Liver (tissue), 9 donors: Measurements from ENCODE around the gene SYNDIG1. TPM values are rescaled to one million over a fixed set of nuclear protein-coding genes. Genes with fewer than 3 reads are reported as not detected.

Experiments
- DNase-seq: peaks from one replicate; pipeline ENCODE4 v3.0.0-alpha.2; 2017; ENCODE audit warnings: low spot score
- H3K27ac ChIP-seq, 2 donors: one replicate each; pipeline ENCODE4 v1.7.0; 2013; ENCODE audit warnings: inconsistent platforms in 2 of 2, low read length in 2 of 2, control low read depth in 1 of 2, low read depth in 1 of 2, mild to moderate bottlenecking in 1 of 2
- H3K27me3 ChIP-seq, 4 donors: one replicate each; pipeline versions ENCODE4 v1.6.1 to v1.7.0; 2013; ENCODE audit warnings: low read length in 3 of 4, inconsistent platforms in 1 of 4, mild to moderate bottlenecking in 1 of 4, moderate library complexity in 1 of 4; ENCODE audit not compliant: control insufficient read depth in 4 of 4, insufficient read depth in 4 of 4
- H3K36me3 ChIP-seq, 4 donors: one replicate each; pipeline versions ENCODE4 v1.6.1 to v1.7.0; 2013; ENCODE audit warnings: low read length in 3 of 4, mild to moderate bottlenecking in 3 of 4, low read depth in 1 of 4, moderate library complexity in 1 of 4; ENCODE audit not compliant: control insufficient read depth in 4 of 4, insufficient read depth in 3 of 4
- H3K4me1 ChIP-seq, 4 donors: one replicate each; pipeline versions ENCODE4 v1.6.1 to v1.7.0; 2013; ENCODE audit warnings: low read length in 3 of 4, mild to moderate bottlenecking in 3 of 4, moderate library complexity in 1 of 4; ENCODE audit not compliant: control insufficient read depth in 4 of 4, insufficient read depth in 4 of 4
- H3K4me3 ChIP-seq, 3 donors: one replicate each; pipeline versions ENCODE4 v1.6.1 to v1.7.0; 2013; ENCODE audit warnings: low read length in 3 of 3, control low read depth in 1 of 3, low read depth in 1 of 3, mild to moderate bottlenecking in 1 of 3
- H3K9ac ChIP-seq, 2 donors: one replicate each; pipeline ENCODE4 v1.7.0; 2013; ENCODE audit warnings: low read length in 2 of 2, mild to moderate bottlenecking in 2 of 2, moderate library complexity in 2 of 2, control low read depth in 1 of 2, low read depth in 1 of 2
- H3K9me3 ChIP-seq, 4 donors: one replicate each; pipeline versions ENCODE4 v1.6.1 to v1.7.0; 2013; ENCODE audit warnings: low read length in 3 of 4; ENCODE audit not compliant: control insufficient read depth in 4 of 4
- EGR1 ChIP-seq, 2 donors: IDR thresholded peaks; 2 replicates each; pipeline ENCODE4 v1.6.1; 2016 to 2018; ENCODE audit warnings: antibody characterized with exemption in 2 of 2, low read depth in 2 of 2
- FOXA1 ChIP-seq: IDR thresholded peaks from 2 replicates; pipeline ENCODE4 v1.6.1; 2016; ENCODE audit warnings: antibody characterized with exemption
- FOXA2 ChIP-seq: IDR thresholded peaks from 2 replicates; pipeline ENCODE4 v1.6.1; 2016; ENCODE audit warnings: antibody characterized with exemption
- GABPA ChIP-seq, 2 donors: IDR thresholded peaks in 1 of 2; conservative IDR thresholded peaks in 1 of 2; 2 replicates each; pipeline ENCODE4 v1.6.1; 2016; ENCODE audit warnings: antibody characterized with exemption in 2 of 2, mild to moderate bottlenecking in 1 of 2, moderate library complexity in 1 of 2
- HNF4A ChIP-seq, 2 donors: conservative IDR thresholded peaks; 2 replicates each; pipeline ENCODE4 v1.6.1; 2016; ENCODE audit warnings: antibody characterized with exemption in 2 of 2, mild to moderate bottlenecking in 2 of 2
- HNF4G ChIP-seq: IDR thresholded peaks from 2 replicates; pipeline ENCODE4 v1.6.1; 2016; ENCODE audit warnings: antibody characterized with exemption
- NR2F2 ChIP-seq: IDR thresholded peaks from 2 replicates; pipeline ENCODE4 v1.6.1; 2016; ENCODE audit warnings: antibody characterized with exemption
- RXRA ChIP-seq, 2 donors: IDR thresholded peaks; 2 replicates each; pipeline ENCODE4 v1.6.1; 2017 to 2018; ENCODE audit warnings: antibody characterized with exemption in 2 of 2, mild to moderate bottlenecking in 1 of 2
- SP1 ChIP-seq: IDR thresholded peaks from 2 replicates; pipeline ENCODE4 v1.6.1; 2018; ENCODE audit warnings: antibody characterized with exemption, mild to moderate bottlenecking
- YY1 ChIP-seq: IDR thresholded peaks from 2 replicates; pipeline ENCODE4 v1.6.1; 2016; ENCODE audit warnings: antibody characterized with exemption, mild to moderate bottlenecking
- WGBS: extraction: QIAGEN DNeasy Blood & Tissue Kit; methylation state at CpG from one replicate; pipeline ENCODE4 v1.1.7; 2013; 5-methylcytosine and 5-hydroxymethylcytosine counted together
- polyA plus RNA-seq, 2 donors: library from polyadenylated mRNA; stranded (reverse) in 1 of 2; unstranded in 1 of 2; fragments of 200-250 nt in 1 of 2; fragments of >200 nt in 1 of 2; fragmentation: Nextera tagmentation in 1 of 2; extraction: Ambion mirVana in 1 of 2; gene quantifications; one replicate each; pipeline versions ENCODE4 v1.2.1 to v1.2.3, GENCODE V29; 2013 to 2015
- total RNA-seq, 2 donors: library from RNA; depleted of rRNA; stranded (reverse); fragments of >200 nt; gene quantifications; one replicate each; pipeline ENCODE4 v1.2.3, GENCODE V29; 2014
- TF ChIP-seq, protein P1 (sequence below): IDR thresholded peaks from 2 replicates; pipeline ENCODE4 v1.6.1; 2016; ENCODE audit warnings: antibody characterized with exemption
- TF ChIP-seq, protein P2 (sequence below): IDR thresholded peaks from 2 replicates; pipeline ENCODE4 v1.6.1; 2016; ENCODE audit warnings: antibody characterized with exemption
- TF ChIP-seq, protein P3 (sequence below): IDR thresholded peaks from 2 replicates; pipeline ENCODE4 v1.6.1; 2016; ENCODE audit warnings: antibody characterized with exemption
- TF ChIP-seq, protein P4 (sequence below): fragments of 150-350 bp; IDR thresholded peaks from 2 replicates; pipeline ENCODE4 v1.5.1; 2017; ENCODE audit warnings: improper control_type of control experiment, low read depth, low read length; ENCODE audit not compliant: missing input control
- donor health status: healthy.
- donor health status: healthy.
- donor health status: healthy.
- donor health status: healthy.
- donor health status: healthy.

SYNDIG1 gene
- total and polyA plus RNA-seq, 4 donors: 0.05 to 0.08 TPM; not detected in 2

DNA sequence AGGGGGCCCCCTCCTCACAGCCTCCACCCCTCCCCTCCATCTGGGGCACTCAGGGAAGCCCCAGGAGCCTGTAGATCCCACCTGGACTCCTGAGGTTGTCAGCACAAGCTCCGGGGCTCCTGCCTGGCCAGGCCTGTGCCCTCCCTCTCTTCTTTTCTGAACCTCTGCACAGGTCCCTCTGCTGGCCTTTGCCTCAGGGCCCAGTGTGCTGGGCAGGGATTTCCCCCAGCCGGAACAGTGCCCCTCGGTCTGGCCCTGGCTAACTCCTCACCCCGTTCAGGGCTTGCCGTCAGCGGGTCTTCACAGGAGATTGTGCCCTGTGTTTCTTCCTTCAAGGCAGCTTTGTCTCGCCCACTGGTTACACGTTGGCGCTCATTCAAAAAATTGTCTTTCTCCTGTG, 64.9 kb downstream of the SYNDIG1 start:
- Histone ChIP-seq H3K27me3 (no peaks in the 10 kb centered on the region), H3K27ac (no peak overlapping the region), H3K36me3 (no peaks in the 10 kb centered on the region), H3K4me1 (no peaks in the 10 kb centered on the region), H3K9me3 (peaks cover 0 to 5% (median 0%) of the 10 kb centered on the region in 4 donors), H3K9ac (no peak overlapping the region), H3K4me3 (no peak overlapping the region)
- TF ChIP-seq HNF4A (conservative IDR thresholded peaks at IDR 0.05): no peak
- TF ChIP-seq, protein P1, sequence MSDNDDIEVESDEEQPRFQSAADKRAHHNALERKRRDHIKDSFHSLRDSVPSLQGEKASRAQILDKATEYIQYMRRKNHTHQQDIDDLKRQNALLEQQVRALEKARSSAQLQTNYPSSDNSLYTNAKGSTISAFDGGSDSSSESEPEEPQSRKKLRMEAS: no peak
- TF ChIP-seq, protein P2, sequence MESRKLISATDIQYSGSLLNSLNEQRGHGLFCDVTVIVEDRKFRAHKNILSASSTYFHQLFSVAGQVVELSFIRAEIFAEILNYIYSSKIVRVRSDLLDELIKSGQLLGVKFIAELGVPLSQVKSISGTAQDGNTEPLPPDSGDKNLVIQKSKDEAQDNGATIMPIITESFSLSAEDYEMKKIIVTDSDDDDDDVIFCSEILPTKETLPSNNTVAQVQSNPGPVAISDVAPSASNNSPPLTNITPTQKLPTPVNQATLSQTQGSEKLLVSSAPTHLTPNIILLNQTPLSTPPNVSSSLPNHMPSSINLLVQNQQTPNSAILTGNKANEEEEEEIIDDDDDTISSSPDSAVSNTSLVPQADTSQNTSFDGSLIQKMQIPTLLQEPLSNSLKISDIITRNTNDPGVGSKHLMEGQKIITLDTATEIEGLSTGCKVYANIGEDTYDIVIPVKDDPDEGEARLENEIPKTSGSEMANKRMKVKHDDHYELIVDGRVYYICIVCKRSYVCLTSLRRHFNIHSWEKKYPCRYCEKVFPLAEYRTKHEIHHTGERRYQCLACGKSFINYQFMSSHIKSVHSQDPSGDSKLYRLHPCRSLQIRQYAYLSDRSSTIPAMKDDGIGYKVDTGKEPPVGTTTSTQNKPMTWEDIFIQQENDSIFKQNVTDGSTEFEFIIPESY: no peak
- TF ChIP-seq, protein P3, sequence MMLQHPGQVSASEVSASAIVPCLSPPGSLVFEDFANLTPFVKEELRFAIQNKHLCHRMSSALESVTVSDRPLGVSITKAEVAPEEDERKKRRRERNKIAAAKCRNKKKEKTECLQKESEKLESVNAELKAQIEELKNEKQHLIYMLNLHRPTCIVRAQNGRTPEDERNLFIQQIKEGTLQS: no peak
- no peak for TF ChIP-seq NR2F2
- TF ChIP-seq RXRA (IDR thresholded peaks at IDR 0.05): no peak
- no peak for DNase-seq
- WGBS: 79% methylated on average over 9 of the region's 9 CpGs

DNA sequence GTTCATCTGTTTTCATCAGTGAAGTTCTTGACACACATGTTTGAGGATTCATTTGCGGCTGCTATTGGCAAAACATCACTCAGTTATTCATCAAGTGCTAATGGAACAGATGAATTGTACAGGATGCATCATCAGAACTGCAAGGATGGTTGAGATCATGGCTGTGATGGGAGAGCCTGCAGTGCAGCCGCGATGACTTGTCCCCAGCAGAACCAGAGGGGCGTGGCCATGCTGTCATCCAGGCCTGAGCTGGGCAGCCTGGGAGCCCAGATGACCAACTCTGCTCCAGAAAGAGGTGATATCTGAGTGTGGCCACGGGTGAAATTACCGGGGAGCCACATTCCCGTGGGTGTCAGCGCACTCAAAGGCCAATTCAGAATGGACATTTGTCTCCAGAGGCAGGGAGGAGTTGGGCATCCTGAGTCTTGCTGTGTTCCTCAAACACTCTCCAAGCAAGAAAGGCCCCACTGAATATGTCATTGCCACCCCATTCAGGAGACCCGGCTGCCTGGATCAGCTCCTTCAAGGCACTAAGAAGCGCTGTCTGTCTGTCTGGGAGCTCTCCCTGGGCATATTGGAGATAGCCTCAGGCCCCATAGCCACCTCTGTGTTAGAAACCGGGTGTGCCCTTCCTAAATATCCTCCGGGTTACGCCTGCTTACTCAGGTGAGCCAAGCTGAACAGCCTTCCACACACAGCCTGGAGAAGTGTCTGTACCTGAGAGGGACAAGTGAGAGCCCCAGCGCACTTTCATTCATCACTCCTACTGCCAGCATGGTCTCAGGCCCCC, 66.7 kb downstream of the SYNDIG1 start:
- WGBS: 85% methylated on average over 14 of the region's 14 CpGs
- H3K27me3 ChIP-seq: no peaks in the 10 kb centered on the region
- H3K4me3 ChIP-seq: no peak overlapping the region
- no peak overlapping the region for H3K9ac ChIP-seq
- no peak for TF ChIP-seq NR2F2
- TF ChIP-seq EGR1 (IDR thresholded peaks at IDR 0.05; ENCODE audit: low read depth in 2 of 2): no peak
- TF ChIP-seq, protein P1: no peak
- no peak for TF ChIP-seq GABPA (IDR thresholded peaks at IDR 0.05 in 1 of 2, conservative IDR thresholded peaks at IDR 0.05 in 1 of 2)
- TF ChIP-seq, protein P4, sequence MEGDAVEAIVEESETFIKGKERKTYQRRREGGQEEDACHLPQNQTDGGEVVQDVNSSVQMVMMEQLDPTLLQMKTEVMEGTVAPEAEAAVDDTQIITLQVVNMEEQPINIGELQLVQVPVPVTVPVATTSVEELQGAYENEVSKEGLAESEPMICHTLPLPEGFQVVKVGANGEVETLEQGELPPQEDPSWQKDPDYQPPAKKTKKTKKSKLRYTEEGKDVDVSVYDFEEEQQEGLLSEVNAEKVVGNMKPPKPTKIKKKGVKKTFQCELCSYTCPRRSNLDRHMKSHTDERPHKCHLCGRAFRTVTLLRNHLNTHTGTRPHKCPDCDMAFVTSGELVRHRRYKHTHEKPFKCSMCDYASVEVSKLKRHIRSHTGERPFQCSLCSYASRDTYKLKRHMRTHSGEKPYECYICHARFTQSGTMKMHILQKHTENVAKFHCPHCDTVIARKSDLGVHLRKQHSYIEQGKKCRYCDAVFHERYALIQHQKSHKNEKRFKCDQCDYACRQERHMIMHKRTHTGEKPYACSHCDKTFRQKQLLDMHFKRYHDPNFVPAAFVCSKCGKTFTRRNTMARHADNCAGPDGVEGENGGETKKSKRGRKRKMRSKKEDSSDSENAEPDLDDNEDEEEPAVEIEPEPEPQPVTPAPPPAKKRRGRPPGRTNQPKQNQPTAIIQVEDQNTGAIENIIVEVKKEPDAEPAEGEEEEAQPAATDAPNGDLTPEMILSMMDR: no peak
- TF ChIP-seq HNF4G: no peak
- TF ChIP-seq FOXA2: no peak
- no peaks in the 10 kb centered on the region for H3K36me3 ChIP-seq
- H3K9me3 ChIP-seq: peaks cover 0 to 5% (median under 1%) of the 10 kb centered on the region in 4 donors
- H3K4me1 ChIP-seq: no peaks in the 10 kb centered on the region
- DNase-seq: no peak
- H3K27ac ChIP-seq: no peak overlapping the region

DNA sequence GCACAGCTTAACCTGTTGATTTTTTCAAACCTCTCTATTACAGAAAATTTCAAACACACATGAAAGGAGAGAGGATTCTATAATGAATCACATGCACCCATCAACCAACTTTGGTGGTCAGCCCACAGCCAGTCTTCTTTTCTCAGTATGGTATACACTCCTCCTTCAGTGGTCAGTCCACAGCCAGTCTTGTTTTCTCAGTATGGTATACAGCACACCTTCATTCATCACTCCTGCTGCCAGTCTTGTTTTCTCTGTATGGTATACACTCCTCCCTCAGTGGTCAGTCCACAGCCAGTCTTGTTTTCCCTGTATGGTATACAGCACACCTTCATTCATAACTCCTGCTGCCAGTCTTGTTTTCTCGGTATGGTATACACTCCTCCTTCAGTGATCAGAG, 67.8 kb downstream of the SYNDIG1 start:
- no peak overlapping the region for H3K4me3 ChIP-seq
- H3K9me3 ChIP-seq: peaks cover 0 to 5% (median under 1%) of the 10 kb centered on the region in 4 donors
- no peaks in the 10 kb centered on the region for H3K27me3 ChIP-seq
- no peak overlapping the region for H3K9ac ChIP-seq
- H3K4me1 ChIP-seq: no peaks in the 10 kb centered on the region
- H3K27ac ChIP-seq: no peak overlapping the region
- no peak for DNase-seq
- H3K36me3 ChIP-seq: no peaks in the 10 kb centered on the region
- 84% methylated on average over 1 of the region's 1 CpG for WGBS
- TF ChIP-seq YY1 (no peak), GABPA (IDR thresholded peaks at IDR 0.05 in 1 of 2, conservative IDR thresholded peaks at IDR 0.05 in 1 of 2) (no peak), RXRA (IDR thresholded peaks at IDR 0.05) (no peak), SP1 (no peak), HNF4G (no peak), FOXA2 (no peak), NR2F2 (no peak), HNF4A (conservative IDR thresholded peaks at IDR 0.05) (no peak), EGR1 (IDR thresholded peaks at IDR 0.05; ENCODE audit: low read depth in 2 of 2) (no peak), FOXA1 (no peak)
- TF ChIP-seq, protein P3: no peak
- TF ChIP-seq, protein P2: no peak
- TF ChIP-seq, protein P4: no peak
- TF ChIP-seq, protein P1: no peak
